HG03196 (cell line): Measurements from ENCODE around the gene RAD50.
"Not testable (repeated sequence)": the region's sequence is repeated elsewhere in the genome, so short reads cannot be mapped to it uniquely, and the experiment has no call there.

Source experiments
- ATAC-seq: cut with Tn5 transposase; IDR thresholded peaks from one replicate; pipeline ENCODE4 v1.9.1; 2021; ENCODE audit not compliant: unreplicated experiment

Gene RAD50

DNA sequence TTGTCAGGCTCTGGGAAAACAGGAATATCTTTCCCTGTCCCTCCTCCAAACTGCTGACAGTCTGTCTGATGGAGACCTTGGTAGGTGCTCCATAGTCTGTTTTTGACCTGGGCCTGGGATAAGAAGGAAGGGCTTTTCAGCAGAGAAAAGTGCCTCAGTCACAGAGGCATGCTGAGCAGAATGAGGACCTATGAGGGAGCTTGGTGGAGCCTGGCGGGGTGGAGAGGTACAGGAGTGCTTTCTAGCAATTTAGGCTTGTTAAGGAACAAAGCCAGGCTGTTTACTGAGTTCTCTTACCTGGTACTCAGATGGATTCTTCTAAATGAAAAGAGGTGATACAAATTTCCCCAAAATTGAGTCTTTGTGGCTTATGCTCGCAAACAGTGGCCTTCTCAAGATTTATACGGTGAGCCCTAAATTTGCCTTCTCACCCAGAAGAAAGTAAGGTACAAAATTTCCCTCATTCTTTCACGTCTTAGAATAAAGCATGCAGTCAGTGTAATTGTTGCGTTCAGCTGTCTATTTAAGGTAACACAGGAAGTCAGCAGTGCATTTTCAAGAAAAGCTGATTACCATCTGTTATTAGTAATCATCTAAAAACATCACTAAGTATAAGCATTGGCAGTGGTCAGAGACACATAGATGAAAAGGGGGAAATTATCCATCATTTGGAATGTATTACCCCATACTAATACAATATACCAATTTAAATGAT lies 72.6 kb downstream of the RAD50 start:
- peak; percentile 46 for ATAC-seq

- not testable (repeated sequence) for ATAC-seq
Measured at GRCh38 chr5:132633587-132633986, 76.8 kb downstream of the RAD50 start.

DNA sequence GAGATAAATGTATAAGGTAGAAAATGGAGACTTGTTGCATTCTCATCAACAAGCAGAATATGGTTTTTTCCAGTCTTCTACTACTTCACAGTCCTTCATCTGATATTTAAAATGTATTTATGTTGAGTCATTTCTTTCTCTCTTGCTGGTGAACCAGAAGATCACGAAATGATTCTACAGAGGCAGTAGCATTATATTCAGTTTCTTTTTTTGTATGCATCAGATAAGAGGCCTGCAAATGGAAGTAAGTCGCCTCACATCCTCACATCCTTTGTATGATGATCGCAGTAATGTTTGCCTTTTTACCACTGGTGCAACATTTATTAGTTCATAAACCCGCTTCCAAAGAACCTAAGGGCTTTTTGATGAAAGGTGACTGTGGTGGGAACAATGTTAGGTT lies 79.1 kb downstream of the RAD50 start:
- no peak for ATAC-seq

DNA sequence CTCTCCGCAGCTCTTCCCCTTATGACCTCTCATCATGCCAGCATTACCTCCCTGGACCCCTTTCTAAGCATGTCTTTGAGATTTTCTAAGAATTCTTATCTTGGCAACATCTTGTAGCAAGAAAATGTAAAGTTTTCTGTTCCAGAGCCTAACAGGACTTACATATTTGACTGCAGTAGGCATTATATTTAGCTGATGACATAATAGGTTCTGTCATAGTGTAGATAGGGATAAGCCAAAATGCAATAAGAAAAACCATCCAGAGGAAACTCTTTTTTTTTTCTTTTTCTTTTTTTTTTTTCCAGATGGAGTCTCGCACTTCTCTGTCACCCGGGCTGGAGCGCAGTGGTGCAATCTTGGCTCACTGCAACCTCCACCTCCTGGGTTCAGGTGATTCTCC lies 80.5 kb downstream of the RAD50 start:
- no peak for ATAC-seq

- ATAC-seq, result peak; percentile 61
Measured at GRCh38 chr5:132639706-132640130, 82.9 kb downstream of the RAD50 start.

DNA sequence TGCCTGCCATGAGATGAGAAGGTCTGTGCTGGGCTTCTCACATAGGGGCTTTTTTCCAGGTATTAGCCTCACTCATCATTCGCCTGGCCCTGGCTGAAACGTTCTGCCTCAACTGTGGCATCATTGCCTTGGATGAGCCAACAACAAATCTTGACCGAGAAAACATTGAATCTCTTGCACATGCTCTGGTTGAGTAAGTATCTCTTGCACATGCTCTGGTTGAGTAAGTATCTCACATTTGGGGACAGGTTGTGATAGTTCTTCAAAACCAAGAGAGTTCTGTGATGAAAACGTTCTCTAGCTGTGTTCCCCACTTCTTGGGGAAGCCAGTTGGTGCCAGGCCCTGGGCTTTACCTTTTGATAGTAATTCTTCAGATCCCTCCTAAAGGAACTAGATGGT lies 83.8 kb downstream of the RAD50 start:
- ATAC-seq, result no peak

DNA sequence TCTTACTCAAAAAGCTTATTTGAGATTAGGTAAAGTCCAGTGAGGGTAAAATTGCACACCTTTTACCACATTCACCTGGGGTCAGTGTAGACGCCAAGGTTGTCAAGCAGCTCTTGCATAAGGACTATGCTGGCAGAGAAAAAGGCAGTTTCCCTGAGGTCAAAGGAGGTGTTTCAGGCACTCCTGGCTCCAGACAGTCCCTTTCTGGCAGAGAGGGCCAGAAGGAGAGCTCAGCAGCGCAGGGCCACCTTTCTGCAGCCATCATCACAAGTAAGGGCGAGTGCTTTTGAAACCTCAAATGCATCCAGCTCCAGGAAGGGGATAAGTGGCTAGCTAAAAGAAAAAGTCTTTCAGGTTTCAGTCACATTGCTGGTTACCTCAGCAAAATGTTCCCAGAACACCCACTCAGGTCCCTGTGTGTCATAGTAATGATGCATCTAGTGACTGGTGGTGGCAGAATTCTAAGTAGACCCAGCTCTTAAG lies 84.5 kb downstream of the RAD50 start:
- ATAC-seq, result peak; percentile 40

DNA sequence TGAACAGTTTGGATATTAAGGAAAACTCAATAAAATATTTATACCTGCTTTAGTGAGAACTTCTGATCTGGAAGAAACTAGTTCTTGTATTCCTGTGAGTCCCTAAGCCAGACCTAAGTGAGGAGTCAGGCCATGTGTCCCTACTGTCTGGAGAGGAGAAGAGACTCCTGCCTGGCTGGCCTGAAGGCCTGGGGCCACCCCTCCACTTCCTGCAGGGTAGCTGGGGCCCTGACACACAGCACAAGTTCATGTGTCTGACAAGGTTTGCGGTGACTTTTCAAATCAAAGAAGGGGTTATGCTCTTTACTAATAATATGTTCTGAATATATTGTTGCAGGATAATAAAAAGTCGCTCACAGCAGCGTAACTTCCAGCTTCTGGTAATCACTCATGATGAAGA lies 85.1 kb downstream of the RAD50 start:
- no peak for ATAC-seq

DNA sequence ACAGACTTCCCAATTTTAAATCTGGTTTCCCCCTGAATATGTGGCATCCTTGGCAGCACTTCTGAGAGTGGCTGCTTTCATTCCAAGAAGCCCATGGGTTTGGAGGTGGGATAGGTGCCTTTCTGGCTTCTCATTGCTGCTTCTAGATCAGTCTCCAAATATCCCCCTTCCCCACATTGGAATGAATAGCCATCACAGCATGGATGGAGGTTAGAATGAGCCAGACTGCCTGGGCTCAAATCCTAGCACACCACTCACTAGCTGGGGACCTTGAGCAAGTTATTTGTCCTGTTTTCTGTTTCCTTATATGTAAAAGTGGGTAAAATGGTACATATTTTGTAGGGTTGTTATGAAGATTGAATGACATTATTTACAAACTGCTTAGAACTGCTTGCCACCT lies 87.4 kb downstream of the RAD50 start:
- ATAC-seq, result no peak

- ATAC-seq, result no peak
Measured at GRCh38 chr5:132646583-132647266, 89.9 kb downstream of the RAD50 start.

DNA sequence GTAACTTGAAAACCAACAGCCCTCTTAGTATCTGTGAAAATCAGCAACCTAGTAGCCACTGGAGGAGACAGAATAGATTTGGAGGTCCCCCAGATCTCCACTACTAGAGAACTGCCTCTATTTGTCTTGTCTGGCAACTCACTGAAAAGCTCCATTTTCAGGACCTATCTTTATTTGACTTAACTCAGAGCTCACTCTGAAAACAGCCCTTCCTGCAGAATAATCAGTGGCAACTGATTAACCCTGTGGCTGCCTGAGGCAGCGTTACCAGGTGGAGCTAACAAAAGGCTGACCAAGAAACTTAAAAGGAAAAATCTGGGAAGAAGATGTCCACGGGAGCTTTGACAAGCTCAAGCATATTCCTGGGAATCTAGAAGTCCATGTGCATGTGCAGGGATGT lies 90.7 kb downstream of the RAD50 start:
- ATAC-seq, result no peak

GRCh38 chr5:132648355-132648754 lies 91.6 kb downstream of the RAD50 start:
- no peak for ATAC-seq

GRCh38 chr5:132651838-132652469 lies 95.2 kb downstream of the RAD50 start:
- no peak for ATAC-seq

GRCh38 chr5:132653716-132654115 lies 96.9 kb downstream of the RAD50 start:
- no peak for ATAC-seq

GRCh38 chr5:132655821-132656773 lies 99.3 kb downstream of the RAD50 start:
- no peak for ATAC-seq

DNA sequence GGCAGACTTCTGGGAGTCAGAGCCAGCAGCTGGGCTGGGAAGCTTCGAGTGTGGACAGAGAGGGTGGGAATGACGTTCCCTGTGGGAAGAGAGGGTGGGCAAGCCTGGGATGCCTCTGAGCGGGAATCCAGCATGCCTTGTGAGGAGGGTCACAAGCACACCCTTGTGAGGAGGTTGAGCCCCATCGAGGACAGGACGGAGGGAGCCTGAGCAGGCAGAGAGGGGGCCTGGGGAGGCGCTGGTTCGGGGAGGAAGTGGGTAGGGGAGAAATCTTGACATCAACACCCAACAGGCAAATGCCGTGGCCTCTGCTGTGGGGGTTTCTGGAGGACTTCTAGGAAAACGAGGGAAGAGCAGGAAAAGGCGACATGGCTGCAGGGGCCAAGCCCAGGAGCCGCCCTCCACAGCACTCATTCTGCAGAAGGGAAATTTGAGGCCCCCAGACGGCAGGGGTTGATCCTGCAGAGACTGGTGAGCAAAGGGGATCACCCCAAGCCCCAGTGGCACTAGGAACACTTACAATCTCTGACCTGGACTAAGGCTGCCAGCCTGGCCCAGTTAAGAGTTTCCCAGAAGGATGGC lies 100.1 kb downstream of the RAD50 start:
- ATAC-seq, result no peak

DNA sequence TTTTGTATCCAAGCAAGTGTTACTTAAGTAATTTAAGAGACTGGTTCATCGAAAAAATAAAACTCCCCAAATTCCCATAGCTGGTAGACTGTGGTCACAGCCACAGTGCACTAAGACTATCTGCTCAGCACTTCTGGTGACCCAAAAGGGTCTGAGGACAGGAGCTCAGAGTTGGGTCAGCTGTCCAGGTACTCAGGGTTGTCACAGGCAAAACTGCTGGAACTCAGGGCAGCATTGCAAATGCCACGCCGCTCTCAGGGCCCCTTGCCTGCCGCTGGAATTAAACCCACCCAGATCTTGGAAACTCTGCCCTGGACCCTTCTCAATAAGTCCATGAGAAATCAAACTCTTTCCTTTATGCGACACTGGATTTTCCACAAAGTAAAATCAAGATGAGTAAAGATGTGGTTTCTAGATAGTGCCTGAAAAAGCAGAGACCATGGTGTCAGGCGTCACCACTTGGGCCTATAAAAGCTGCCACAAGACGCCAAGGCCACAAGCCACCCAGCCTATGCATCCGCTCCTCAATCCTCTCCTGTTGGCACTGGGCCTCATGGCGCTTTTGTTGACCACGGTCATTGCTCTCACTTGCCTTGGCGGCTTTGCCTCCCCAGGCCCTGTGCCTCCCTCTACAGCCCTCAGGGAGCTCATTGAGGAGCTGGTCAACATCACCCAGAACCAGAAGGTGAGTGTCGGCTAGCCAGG lies 101.1 kb downstream of the RAD50 start, which contains the start of gene IL13:
Gene IL13, plus strand, starts transcription at position 498 of the 705 bp plus-strand sequence. Its CDS starts 14 bp downstream, at position 512.
- no peak for ATAC-seq

GRCh38 chr5:132658381-132659302 lies 101.9 kb downstream of the RAD50 start:
- no peak for ATAC-seq
